ENCODE data around the gene TBC1D5.
"Not testable (repeated sequence)": the region's sequence is repeated elsewhere in the genome, so short reads cannot be mapped to it uniquely, and the experiment has no call there.

The TBC1D5 gene

GRCh38 chr3:17143893-17144664, 598.4 kb downstream of the TBC1D5 start:
- no peak for DNase-seq (ENCODE audit: low read depth in 4 of 4, low spot score in 1 of 4)

- DNase-seq (ENCODE audit: low read depth in 4 of 4, low spot score in 1 of 4): no peak
Measured at GRCh38 chr3:17142516-17142915, 599.9 kb downstream of the TBC1D5 start.

- DNase-seq (ENCODE audit: low read depth in 4 of 4, low spot score in 1 of 4): no peak
Measured at GRCh38 chr3:17141699-17142098, 600.7 kb downstream of the TBC1D5 start.

GRCh38 chr3:17140670-17141505, 601.5 kb downstream of the TBC1D5 start:
- DNase-seq (ENCODE audit: low read depth in 4 of 4, low spot score in 1 of 4): no peak

- DNase-seq (ENCODE audit: low read depth in 4 of 4, low spot score in 1 of 4): no peak
Measured at GRCh38 chr3:17138246-17139039, 604.0 kb downstream of the TBC1D5 start.

GRCh38 chr3:17137321-17137826, 605.1 kb downstream of the TBC1D5 start:
- DNase-seq (ENCODE audit: low read depth in 4 of 4, low spot score in 1 of 4): no peak

GRCh38 chr3:17136136-17136721, 606.2 kb downstream of the TBC1D5 start:
- DNase-seq (ENCODE audit: low read depth in 4 of 4, low spot score in 1 of 4): no peak

- DNase-seq (ENCODE audit: low read depth in 4 of 4, low spot score in 1 of 4): no peak
Measured at GRCh38 chr3:17135696-17136095, 606.7 kb downstream of the TBC1D5 start.

- DNase-seq (ENCODE audit: low read depth in 4 of 4, low spot score in 1 of 4): no peak
Measured at GRCh38 chr3:17133632-17134545, 608.5 kb downstream of the TBC1D5 start.

GRCh38 chr3:17132286-17133115, 609.9 kb downstream of the TBC1D5 start:
- no peak for DNase-seq (ENCODE audit: low read depth in 4 of 4, low spot score in 1 of 4)

- no peak for DNase-seq (ENCODE audit: low read depth in 4 of 4, low spot score in 1 of 4)
Measured at GRCh38 chr3:17130956-17131355, 611.5 kb downstream of the TBC1D5 start.

- DNase-seq (ENCODE audit: low read depth in 4 of 4, low spot score in 1 of 4): no peak
Measured at GRCh38 chr3:17129556-17129955, 612.9 kb downstream of the TBC1D5 start.

GRCh38 chr3:17128671-17129070, 613.8 kb downstream of the TBC1D5 start:
- DNase-seq (ENCODE audit: low read depth in 4 of 4, low spot score in 1 of 4): not testable (repeated sequence)

- DNase-seq (ENCODE audit: low read depth in 4 of 4, low spot score in 1 of 4): no peak
Measured at GRCh38 chr3:17125738-17126442, 616.5 kb downstream of the TBC1D5 start.

- no peak for DNase-seq (ENCODE audit: low read depth in 4 of 4, low spot score in 1 of 4)
Measured at GRCh38 chr3:17122758-17123157, 619.7 kb downstream of the TBC1D5 start.

GRCh38 chr3:17121336-17121735, 621.1 kb downstream of the TBC1D5 start:
- no peak for DNase-seq (ENCODE audit: low read depth in 4 of 4, low spot score in 1 of 4)

- no peak for DNase-seq (ENCODE audit: low read depth in 4 of 4, low spot score in 1 of 4)
Measured at GRCh38 chr3:17120115-17120514, 622.3 kb downstream of the TBC1D5 start.

Data from stimulated activated CD4-positive, alpha-beta T cell treated with anti-CD3 and anti-CD28 coated beads, Interleukin-1b, Interleukin-23, amount 100 ng/mL, for 24 hours (primary cell).